ENCODE data around the gene MT1A.

Gene MT1A

DNA sequence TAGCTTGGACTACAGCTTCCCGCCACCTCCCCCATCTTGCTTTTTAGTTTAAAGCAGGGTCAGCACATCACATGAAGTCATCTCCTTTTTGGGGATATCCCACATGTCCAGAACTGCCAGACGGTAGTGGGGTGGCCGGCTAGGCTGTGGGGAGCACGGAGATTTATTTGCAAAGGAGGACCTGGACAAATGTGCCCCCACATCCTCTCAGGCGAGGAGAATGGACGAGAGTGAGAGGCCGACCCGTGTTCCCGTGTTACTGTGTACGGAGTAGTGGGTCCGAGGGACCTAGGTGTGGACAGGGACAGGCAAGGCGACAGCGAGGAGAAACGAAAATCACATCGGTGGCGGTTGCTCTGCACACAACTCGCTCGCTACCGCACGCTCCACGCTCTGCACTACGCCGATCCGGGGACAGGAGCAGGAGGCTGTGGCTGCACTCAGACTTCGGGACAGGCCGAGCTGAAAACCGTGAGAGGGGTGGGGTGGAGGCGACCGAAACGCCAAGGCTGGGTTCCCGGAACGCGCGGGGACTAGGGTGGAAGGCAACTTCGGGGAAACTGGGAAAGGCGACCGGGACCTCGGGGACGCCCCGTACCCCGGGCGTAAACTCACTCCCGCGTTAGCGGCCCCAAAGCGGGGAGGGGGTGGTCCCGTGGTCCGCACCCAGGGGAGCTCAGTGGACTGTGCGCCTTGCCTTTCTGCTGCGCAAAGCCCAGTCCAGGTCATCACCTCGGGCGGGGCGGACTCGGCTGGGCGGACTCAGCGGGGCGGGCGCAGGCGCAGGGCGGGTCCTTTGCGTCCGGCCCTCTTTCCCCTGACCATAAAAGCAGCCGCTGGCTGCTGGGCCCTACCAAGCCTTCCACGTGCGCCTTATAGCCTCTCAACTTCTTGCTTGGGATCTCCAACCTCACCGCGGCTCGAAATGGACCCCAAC is at the start of gene MT1A:
Gene MT1A (plus strand): TSS at position 853 of the 937 bp plus-strand sequence. CDS start 73 bp downstream, at position 926.
- DNase-seq (ENCODE audit: low read depth in 1 of 2, low spot score in 1 of 2) = no peak

DNA sequence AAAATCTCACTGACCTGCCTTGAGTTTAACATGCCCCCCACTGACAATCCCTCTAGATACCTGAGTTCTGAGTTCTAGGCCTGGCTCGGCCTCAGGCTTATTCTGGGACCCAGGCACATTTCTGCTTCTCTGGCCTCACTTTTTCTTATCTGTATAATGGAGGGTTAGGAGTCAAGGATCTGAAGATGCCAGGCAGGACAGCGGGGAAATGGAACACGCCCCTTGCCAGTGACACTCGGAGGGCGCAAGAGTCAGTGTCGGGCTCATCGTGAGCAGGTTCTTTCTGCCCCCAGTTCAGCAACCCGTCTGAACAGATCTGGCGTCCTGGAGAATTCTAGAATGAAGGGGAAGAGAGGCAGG is 49.7 kb upstream of the MT1A start:
- DNase-seq (ENCODE audit: low read depth in 1 of 2, low spot score in 1 of 2) = no peak

DNA sequence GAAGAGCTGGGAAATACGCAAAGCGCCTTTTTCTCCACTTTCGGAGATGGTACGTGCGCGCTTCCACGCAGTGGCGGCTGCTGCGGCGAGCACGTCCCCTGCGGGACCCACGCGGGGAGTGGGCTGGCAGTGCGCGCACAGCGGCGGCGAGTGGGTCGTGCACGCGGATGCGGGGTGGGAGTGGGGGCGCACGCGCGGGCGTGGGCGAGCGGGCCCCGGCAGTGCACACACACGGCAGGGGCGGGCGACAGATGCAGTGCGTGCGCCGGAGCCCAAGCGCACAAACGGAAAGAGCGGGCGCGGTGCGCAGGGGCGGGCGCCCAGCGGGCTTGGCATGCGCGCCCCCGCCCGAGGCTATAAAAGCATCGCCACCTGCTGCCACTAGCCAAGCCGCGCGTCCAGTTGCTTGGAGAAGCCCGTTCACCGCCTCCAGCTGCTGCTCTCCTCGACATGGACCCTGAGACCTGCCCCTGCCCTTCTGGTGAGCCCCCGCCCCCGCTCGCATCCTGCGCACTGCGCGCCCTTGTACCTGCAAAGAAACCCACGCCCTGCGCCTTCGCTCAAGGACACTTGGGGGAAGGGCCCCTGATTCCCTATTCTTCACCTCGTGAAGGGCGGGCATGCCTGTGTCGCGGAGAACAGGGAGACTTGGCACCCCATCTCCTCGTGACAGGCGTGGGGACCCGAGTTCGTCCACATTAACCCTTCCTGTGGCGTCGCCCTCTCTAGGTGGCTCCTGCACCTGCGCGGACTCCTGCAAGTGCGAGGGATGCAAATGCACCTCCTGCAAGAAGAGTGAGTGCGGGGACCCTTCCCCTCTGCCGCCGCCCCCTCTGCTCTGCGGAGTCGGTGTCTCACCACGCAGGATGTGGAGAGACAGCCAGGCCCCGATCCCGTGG is 49.1 kb upstream of the MT1A start, which contains the start of gene MT3:
Gene MT3 (plus strand): TSS at position 388 of the 899 bp plus-strand sequence. CDS start 63 bp downstream, at position 451.
- no peak for DNase-seq (ENCODE audit: low read depth in 1 of 2, low spot score in 1 of 2)

DNA sequence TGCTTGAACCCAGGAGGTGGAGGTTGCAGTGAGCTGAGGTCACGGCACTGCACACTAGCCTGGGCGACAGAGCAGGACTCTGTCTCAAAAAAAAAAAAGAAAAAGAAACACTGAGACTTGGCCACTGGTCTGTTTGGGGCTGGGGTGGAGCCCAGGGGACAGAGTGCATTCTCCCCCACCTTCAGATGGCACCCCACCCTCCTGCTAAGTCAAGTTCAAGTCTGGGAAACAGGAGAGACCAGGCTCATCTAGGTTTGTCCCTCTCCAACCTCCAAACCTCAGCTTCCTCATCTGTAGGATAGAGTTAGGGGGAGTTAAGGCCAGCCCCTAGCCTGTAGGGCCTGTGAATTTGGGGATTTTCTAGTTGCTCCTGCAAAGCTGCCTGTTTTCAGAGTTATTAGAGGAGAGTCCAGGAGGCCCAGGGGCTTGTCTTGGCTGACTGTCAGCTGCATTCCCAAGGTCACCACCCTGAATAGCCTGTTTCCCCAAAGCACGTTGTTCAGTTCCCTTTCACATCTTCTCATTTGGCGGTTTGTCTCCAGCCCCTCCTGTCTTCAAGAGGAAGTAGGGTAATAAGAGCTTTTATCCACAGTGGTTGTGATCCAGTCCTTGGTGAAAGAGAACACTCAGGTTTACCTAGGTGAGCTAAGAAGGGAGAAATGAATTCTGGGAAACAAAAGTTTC is 46.9 kb upstream of the MT1A start:
- no peak for DNase-seq (ENCODE audit: low read depth in 1 of 2, low spot score in 1 of 2)

DNA sequence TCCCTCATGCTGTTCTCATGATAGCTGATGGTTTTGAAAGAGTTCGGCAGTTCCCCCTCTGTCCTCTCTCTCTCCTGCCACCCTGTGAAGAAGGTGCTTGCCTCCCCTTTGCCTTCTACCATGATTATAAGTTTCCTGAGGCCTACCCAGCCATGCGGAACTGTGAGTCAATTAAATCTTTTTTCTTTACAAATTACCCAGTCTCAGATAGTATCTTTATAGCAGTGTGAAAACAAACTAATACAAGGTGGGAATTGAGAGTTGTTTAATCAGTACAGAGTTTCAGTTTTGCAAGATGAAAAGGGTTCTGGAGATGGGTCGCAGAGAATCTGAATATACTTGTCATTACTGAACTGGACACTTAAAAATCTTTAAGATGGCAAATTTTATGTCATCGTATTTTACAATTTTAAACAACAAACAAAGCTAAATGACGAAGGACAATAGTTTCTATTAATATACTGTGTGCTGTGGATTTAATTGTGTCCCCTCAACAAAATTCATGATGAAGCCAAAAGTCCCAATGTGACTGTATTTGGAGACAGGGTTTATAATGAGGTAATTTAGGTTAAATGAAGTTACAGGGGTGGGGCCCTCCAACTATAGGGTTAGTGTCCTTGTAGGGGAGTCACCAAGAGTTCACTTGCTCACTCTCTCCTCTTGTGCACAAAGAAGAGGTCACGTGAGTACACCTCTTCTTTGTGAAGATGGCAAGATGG is 44.7 kb upstream of the MT1A start:
- no peak for DNase-seq (ENCODE audit: low read depth in 1 of 2, low spot score in 1 of 2)

DNA sequence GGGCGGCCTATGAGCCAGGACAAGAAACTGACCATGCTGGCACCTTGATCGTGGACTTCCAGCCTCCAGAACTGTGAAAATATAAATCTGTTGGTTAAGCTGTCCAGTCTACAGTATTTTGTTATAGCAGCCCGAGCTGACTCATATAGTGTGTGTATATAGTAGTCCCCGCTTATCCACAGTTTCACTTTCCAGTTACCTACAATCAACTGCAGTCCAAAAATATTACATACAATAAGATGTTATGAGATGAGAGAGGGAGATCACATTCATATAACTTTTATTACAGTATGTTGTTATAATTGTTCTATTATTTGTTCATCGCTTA is 44.2 kb upstream of the MT1A start:
- DNase-seq (ENCODE audit: low read depth in 1 of 2, low spot score in 1 of 2) = no peak

DNA sequence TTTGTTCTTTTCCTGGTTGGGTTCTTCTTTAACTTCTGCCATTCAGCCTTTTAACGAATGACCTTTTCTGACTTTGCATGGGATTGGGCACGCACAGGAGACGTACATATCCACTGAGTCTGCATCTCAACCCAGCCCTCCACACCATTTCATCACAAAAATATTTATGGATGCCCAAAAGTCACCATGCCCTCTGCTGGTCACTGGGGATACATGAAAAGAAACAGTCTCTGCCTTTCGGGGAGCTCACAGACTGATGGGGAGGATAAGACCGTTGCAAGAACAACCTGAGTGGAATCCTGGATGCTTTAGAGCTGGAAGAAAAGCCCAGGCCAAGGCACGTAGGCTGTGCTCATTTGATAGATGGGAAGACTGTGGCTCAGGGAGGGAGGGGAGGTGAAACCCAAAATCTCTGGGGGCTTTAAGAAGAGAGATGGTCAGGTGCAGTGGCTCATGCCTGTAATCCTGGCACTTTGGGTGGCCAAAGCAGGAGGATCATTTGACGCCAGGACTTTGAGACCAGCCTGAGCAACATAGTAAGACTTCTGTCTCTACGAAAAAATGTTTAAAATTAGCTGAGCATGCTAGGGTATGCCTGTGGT is 38.0 kb upstream of the MT1A start:
- DNase-seq (ENCODE audit: low read depth in 1 of 2, low spot score in 1 of 2) = no peak

DNA sequence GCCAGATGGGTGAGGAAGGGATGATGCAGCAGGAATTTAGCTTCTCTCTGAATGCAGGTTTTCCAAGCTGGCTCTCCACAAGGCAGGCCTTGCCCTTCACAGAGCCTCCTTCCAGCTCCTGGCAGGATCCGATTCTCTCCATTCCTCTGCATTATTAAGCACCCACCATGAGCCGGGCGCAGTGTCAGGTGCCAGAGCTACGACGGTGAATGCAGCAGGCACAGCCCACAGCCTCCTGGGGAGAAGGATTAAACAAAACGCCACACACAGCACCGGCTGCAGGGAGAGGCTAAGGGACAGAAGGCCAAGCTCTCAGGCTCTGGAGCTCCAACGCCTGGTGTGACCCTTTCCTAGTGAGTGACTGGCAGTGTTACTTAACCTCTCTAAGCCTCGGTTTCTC is 37.1 kb upstream of the MT1A start:
- no peak for DNase-seq (ENCODE audit: low read depth in 1 of 2, low spot score in 1 of 2)

DNA sequence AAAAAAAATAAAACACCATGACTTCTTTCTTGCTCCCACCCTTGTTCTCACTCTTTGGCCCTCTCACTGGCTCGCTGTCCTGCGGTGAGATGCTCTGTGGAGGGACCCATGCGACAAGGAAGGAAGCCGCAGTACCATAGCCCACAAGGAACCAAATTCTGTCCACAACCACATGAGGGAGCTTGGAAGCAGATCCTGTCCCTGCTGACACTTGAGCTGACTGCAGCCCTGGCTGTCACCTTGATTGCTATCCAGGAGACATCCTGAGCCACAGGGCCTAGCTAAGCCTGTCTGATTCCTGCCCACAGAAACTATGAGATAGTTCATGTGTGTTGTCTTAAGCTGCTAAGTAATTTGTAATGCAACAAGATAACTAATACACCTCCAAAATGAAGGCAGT is 34.9 kb upstream of the MT1A start:
- no peak for DNase-seq (ENCODE audit: low read depth in 1 of 2, low spot score in 1 of 2)

DNA sequence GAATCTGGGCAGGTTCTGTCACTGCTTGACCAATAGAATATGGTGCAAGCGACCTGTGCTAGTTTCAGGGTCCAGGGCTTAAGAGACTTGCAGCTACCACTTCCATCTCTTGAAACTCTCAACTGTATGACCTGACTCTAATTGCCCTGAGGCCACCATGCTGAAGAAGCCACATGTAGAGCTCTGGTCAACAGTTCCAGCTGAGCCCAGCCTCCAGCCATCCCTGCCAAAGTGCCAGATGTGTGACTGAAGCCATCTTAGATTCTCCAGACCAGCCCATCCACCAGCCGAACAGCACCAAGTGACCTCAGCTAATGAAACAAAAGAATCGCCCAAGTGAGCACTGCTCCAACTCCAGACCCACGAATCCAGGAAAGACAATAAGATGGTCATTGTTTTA is 33.5 kb upstream of the MT1A start:
- no peak for DNase-seq (ENCODE audit: low read depth in 1 of 2, low spot score in 1 of 2)

DNA sequence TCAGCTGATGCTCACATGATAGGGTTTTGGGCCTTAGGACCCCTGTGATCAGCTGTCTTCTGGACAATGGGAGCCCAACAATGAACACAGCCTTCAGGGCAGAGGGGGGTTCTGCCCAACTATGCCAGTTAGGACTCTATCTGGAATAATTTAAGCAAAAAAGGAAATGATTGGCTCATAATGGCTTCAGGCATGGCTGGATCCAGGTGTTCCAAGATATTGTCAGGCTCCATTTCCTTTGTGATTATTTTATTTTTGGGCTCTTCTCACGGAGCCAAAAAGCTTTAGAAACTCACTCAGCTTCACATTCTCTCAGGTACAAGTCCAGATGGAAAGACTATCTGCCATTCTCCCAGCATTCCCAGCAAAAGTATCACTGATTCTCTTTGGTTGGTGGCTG is 33.0 kb upstream of the MT1A start:
- DNase-seq (ENCODE audit: low read depth in 1 of 2, low spot score in 1 of 2) = no peak

DNA sequence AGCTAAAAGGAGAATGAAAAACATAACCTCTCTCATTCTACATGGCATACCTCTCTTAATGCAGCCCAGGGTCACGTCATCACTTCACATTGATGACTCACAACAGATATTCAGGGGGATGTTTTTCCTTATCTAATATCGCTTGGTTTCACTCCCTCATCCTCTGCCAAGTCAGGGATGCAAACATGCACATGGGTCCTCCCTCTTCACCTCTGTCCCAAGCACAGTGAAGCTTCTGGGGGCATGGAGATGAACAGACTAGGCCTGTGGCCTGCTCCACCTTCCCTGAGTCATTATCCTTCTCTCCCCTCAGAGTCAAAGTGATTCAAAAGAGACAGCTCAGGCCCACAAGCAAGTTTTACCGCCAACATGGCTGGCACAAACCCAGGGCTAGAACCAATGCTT is 32.4 kb upstream of the MT1A start:
- DNase-seq (ENCODE audit: low read depth in 1 of 2, low spot score in 1 of 2) = no peak

DNA sequence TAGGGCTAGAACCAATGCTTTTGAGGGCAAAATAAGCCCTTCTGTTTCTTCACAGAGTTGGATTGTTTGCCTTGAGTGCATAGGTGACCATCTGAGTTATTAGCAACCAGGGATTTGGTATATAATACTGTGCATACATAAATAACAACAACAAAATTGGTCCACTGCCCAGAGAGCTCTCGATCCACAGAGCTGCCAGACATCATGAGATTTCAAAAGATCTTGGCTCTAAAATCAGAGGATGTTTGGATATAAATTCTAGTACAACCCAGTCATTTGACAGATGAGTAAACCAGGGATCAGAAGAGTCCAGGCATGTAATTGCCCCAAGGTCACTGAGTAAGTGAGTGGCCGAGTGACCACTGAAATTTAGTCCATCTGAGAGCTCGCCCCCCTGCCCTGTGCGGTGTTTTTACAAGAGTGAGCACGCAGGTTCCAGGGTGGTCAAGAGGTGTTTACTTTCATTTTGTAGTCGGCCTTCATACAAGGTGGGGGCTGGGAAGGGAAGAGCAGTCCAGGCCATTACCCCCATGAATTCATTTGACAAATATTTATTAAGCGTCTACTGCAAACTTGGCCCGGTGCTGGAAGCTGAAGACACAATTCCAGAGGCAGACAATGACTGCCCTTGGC is 31.9 kb upstream of the MT1A start:
- DNase-seq (ENCODE audit: low read depth in 1 of 2, low spot score in 1 of 2) = no peak

DNA sequence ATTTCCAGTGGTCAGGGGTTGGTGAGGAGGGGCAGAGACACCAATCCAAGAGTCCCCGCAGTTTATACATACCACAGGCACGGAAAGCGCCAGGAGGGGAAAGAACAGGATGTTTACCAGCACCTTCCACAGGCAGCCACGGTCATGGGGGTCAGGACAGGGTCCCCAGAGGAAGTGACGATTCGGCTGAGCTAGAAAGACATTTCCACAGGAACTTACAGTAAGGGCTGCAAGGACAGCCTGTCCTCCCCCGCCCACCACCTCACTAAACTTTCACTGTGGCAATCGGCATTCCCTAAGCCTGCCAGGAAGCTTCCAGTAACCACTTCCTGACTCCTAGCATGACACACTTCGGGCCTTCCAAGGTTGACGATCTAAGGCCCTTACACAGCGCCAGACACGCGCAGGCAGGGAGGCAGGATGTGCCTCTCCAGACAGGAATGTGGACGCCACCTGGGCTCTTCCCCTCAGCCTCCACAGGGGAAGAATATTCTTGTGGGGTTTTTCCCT is 31.3 kb upstream of the MT1A start:
- no peak for DNase-seq (ENCODE audit: low read depth in 1 of 2, low spot score in 1 of 2)

DNA sequence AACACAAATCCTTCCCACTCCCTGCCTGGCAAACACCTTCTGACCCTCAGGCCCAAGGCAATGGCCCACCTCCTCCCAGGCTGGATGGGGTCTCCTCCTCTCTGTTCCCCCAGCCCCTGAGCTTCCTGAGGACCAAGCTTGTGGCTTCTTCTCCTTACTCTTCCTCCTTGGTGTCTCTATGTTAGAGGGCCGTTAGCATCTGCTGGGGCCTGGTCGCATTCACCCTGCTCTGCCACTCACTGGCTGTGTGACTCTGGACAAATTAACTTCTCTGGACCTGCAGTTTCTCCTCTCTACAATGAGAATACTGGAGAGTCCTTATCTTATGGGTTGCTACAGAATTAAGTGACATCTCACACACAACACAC is 30.8 kb upstream of the MT1A start:
- no peak for DNase-seq (ENCODE audit: low read depth in 1 of 2, low spot score in 1 of 2)

DNA sequence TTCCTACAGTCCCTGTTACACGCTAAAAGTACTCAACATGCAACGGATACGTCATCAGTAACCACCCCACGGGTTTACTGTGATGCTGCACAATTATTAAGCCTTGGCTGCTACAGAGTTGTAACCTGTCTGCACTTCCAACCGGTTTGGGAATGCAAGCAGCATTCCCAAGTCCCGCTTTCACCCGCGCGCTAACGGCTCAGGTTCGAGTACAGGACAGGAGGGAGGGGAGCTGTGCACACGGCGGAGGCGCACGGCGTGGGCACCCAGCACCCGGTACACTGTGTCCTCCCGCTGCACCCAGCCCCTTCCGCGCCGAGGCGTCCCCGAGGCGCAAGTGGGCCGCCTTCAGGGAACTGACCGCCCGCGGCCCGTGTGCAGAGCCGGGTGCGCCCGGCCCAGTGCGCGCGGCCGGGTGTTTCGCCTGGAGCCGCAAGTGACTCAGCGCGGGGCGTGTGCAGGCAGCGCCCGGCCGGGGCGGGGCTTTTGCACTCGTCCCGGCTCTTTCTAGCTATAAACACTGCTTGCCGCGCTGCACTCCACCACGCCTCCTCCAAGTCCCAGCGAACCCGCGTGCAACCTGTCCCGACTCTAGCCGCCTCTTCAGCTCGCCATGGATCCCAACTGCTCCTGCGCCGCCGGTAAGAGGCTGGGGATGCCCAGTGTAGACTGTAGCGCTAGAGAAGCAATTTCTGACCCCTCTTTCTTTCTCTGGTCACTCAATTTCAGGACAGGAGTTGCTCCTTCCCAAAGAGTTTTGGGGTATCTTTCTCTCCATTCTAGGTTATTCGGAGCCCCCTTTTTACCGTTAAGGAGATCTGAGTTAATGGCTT is 30.2 kb upstream of the MT1A start, which contains the start of gene MT2A:
Gene MT2A (plus strand): TSS at position 542 of the 833 bp plus-strand sequence. CDS start 72 bp downstream, at position 614.
- peak; percentile 70 to 88 for DNase-seq (ENCODE audit: low read depth in 1 of 2, low spot score in 1 of 2)

DNA sequence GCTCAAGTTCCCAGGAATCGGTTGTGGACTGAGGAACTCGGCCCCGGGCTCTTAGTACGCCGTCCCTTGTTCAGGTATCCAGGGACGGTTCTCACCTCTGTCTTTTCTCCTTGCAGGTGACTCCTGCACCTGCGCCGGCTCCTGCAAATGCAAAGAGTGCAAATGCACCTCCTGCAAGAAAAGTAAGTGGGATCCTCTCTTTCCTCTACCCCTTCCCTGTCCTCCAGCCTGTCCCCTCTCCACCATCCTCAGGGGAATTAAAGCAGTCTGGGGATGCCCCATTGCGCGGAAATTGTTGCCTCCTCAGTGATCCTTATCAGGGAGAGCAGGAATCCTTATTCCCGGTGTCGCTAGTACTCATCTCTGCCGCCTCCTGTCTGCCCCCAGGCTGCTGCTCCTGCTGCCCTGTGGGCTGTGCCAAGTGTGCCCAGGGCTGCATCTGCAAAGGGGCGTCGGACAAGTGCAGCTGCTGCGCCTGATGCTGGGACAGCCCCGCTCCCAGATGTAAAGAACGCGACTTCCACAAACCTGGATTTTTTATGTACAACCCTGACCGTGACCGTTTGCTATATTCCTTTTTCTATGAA is 29.5 kb upstream of the MT1A start:
- DNase-seq (ENCODE audit: low read depth in 1 of 2, low spot score in 1 of 2) = no peak

DNA sequence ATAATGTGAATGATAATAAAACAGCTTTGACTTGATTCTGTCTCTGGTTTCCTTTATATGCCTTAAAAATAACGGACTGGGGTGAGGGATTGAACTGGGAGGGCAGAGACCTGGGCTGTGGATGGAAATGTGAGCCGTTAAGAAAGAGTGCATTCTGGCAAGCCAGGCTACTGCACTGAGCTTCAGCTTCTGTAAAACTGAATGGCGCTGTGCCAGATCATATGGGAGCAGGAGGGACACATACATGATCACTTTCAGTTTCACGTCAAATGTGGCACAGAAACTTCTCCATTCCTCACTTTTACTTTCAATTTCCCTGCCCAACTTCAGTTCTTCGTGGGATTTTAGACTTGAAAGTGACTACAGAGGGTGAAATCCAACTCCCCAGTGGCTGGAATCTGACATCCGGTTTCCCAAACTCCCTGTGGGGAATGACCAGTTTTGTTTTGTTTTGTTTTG is 29.0 kb upstream of the MT1A start:
- DNase-seq (ENCODE audit: low read depth in 1 of 2, low spot score in 1 of 2) = peak in 1 of 2 donors; percentile 80

Data from activated CD4-positive, alpha-beta T cell treated with anti-CD3 and anti-CD28 coated beads, Interleukin-2, amount 50 U/mL, for 24 hours (primary cell).